Stromal cell of bone marrow (primary cell): ENCODE results near the gene AGK.

Source experiments
- DNase-seq: peaks from one replicate; pipeline ENCODE4 v3.0.0-alpha.2; 2012; ENCODE audit warnings: low read depth

The AGK gene

DNA sequence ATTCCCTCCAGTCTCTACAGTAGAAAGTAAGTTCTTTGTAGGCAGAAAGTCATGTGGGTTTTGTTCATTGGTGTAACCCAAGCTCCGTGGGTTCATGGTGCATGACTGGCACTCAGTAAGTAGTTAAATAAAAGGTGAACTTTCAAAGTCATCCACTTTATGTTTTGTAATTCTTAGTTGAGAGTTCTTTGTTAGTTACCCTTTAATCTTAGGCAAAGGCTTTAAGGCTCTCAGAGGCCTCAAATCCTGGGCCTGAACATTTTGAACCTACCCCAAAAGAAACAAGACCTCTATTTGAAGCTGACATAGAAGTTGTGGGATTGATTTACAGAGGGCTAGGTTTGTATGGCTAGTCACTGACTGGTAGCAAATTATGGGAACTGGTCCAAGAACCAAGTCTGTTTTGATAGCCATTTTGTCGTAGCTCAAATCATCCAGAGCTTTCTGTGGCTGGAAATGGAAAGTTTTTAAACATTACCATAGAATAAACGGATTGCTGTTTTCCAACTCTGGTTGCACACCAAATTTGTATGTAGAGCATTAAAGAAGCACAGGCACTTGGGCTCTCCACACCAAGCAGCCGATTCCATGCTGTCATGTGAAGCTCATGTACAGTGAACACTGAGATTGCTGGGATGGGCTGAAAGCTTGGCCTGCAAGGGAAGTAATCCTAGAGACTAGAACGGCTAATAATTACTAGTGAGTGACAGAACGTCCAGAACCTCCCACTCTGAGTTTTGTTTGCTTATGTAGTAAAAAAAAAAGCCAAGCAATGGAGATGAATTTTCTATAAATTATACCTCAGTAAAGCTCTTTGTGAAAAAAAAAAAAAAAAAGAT, 97.3 kb downstream of the AGK start:
- no peak for DNase-seq

DNA sequence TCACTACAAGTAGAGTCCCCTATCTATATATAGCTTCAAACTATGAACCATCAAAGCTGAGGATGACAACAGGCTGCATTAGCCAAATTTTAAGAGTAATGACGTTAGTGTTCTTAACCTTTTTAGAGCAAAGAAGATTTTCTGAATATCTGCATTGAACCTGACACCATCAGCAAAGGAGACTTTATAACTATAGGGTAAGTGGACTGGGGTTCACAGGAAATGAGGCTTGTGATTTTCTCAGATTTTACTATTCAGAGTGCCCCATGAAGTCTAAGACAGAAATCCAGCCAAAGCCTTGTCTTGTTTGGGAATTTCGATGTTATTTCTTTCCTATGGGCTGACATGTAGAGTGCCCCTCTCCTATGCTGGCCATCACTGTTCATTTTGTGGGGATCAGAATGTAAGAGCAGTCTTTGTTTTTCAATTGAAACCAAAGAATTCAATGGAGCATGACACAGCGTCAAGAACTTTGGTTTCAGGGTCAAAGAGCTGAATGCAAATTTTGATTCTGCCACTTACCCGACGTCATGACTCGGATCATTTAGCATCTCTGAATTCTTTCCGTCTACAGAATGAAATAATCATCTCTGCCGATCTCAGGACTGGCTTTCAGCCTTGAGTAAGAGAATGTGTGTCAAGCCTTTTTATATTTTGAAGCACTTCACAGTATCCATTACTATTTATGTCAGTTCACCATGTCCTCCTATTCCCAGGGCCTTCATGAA, 98.1 kb downstream of the AGK start:
- no peak for DNase-seq

DNA sequence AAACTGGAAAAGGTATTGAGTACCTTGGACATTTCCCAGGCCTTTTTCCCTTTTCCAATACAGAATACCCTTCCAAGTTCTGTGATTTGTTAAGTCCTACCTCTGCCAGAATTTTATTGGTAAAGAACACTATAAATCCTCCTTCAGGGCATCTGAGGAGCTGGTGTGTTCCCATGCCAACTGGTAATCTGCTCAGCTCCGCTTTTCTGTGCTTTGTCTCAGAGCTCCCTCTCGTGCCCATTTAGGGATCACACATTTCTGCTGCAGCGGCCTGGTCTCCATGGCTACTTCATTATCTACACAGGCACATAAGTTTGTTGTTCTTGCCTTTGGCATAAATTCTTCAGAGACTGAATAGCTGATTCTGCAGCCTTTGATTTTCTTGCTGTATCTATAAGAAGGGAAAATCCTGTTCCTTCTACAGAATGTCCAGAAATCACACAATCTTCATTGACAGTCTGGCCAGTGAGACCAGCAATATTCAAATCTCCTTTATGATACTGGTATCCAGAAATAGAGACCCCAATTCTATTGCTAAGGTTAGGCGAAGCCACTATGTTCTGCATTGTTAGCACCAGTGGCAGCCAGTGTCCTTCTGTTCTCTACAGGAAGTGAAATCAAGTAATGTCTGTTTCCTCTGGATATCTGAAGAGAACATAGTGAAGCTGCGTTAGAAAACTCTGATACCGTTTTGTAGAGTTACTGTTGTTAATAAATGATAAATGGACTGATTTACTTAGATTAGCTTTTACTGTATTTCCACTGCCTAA, 98.8 kb downstream of the AGK start:
- peak; percentile 90 for DNase-seq

DNA sequence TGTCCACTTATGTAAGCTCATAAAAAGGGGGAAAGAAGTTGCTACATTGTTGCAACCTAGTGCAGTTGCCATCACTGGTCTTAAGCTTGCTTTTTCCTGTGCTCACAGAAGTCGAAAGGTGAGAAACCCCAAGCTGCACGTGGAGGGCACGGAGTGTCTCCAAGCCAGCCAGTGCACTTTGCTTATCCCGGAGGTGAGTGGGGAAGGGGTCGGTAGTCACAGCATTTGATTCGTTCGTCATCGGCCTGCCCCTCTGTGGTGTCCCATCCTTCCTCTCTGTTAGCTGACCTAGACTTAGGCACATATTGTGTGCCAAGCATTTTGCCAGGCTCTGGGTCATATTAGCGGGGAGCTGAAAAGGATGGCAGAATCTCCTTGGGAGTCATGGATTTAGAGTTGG, 100.2 kb downstream of the AGK start:
- DNase-seq = no peak

DNA sequence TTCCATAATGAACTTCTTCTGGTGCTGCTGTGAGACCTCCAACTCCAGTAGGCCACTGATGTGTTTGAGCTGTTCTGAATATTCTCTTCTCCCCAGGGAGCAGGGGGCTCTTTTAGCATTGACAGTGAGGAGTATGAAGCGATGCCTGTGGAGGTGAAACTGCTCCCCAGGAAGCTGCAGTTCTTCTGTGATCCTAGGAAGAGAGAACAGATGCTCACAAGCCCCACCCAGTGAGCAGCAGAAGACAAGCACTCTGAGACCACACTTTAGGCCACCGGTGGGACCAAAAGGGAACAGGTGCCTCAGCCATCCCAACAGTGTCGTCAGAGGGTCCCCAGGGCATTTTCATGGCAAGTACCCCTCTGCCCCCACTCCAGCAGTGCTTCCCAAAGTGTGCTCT, 101.5 kb downstream of the AGK start:
- DNase-seq = no peak

DNA sequence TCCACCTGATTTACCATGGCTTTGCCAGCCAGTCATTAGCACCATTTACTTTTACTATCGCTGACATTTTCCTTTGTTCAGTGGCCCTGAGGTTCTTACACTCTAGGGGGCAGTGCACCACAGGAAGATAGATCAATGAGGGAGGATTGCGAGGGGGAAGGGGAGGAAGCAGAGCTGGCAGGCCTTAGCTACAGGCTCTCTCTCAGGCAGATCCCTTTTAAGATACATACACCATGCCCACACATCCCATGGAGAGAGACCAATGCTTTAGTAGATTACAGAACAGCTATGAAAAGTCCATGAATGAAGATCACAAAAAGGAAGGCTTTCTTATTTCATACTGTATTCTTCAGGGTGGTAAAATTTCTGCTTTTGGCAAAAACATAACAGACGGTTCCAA, 103.3 kb downstream of the AGK start:
- DNase-seq = no peak

DNA sequence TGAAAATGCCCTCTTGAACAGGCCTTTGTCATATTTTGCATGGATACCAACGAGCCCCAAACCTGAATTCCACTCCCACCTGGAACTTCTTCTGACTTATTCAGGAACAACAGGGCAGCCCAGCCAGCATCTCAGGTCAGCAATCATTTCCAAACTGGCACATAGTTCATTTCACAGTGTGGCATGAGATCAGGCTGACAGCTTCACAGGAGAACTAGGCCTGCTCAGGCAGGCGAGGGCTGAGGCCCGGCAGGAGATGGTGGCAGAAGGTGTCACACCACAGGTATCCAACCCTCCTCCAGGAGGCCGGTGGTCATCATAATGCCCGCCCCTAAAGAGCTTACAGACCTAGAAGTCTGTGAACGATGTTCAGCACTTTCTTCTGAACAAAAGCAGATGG, 108.3 kb downstream of the AGK start:
- no peak for DNase-seq

DNA sequence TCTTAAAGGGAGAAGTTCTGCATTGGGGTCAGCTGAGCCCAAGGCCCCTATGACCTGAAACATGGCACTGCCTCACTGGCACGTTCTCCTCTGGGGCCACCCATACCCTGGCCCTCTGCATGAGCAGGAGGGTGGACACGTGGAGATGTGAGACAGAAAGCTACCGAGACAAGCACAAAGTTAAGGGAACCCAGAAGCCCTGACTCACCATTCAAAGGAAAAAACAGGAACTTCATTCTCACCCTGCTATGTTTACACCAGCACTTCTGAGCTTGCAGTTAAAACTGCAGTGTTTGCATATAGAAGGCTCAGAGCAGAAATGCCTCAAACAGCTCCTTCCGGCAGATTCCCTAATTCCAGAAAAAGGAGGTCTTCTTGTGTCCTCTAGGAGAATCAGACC, 109.0 kb downstream of the AGK start:
- DNase-seq = no peak

DNA sequence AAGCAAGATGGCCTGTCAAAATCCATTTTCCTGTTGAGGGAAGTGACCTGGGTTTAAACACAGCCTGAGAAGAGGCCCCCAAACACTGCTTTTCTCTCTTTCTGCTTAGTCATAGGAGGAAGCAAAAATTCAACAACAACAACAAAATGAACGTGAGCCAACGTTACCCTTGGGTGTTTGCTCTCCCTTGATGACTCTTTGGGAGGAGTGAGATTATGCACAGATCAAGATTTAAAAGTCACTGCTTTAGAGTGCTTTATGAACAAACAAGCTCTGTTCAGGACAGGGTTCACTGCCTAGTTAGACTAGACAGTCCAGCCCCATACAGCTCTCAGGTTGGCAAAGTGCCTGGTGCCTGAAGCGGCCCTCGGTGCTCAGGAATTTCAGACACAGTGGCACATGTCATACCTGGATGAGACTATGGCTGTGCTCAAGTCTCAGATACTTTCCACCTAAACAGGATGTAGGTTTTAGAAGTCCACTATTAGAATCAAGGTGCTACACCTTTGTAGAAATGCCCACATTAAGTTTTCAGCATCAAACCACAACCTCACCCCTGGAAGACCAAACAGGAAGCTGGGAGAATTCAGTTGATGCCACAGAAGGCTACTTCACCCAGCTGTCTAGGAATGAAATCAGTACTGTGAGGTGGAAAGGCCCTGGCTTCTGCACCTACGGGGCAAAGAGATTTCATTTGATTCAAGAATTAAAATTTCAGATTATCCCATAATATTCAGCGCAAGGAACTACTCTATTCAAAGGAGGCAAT, 112.1 kb downstream of the AGK start:
- no peak for DNase-seq

DNA sequence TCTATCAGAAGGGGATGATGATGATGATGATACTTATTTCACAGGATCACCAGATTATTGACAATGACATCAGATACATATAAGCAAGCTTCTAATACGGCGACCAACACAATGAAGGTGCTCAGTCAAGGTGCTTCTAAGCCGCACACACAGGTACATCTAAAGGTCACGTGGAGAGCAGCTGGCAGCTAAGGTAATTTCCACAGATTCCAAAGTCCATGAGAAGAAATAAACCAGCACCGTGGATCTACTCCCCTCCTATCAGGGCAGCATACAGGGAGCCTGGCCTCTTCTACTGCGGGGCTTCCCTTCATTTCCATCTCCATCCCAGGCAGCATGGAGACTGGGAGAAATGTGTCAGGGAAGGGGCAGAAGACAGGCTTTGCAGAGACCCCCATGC, 113.2 kb downstream of the AGK start:
- DNase-seq = no peak

DNA sequence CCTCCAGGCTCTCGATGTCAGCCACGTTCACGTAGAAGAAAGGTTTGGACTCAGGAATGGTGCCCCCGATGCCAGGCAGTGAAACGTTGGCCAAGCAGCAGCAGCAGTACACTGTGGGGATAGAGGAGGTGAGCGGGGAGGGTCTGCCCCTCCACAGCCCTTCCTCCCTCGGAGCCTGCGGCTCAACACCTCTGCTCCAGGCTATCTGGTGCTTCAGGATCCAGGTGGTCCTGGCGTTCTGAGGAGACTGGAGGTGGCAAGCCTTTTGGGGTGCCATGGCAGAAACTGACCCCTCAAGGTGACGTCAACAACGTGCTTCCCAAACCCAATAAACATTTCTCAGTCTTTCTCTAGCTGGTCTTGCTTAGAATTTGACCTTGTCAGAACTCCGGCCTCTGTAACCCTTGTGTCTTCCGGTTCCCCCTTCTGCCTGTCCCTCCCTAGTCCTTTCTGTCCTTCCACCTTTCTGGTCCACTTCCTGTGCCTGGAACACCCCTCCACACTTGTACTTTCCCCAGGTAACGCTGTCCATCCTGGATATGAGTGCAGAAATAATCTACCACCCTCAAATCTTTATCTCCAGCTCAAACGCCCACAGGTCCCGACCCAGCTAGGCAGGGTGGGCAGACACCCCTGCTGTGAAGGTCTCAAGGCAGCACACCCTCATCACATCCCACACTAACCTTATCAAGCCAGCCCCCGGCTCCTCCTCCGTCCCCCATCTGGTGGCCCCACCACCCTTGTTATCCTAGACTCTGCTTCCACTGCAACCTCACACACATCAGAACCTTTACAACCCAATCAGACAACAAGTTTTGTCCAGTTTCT, 114.2 kb downstream of the AGK start:
- no peak for DNase-seq

DNA sequence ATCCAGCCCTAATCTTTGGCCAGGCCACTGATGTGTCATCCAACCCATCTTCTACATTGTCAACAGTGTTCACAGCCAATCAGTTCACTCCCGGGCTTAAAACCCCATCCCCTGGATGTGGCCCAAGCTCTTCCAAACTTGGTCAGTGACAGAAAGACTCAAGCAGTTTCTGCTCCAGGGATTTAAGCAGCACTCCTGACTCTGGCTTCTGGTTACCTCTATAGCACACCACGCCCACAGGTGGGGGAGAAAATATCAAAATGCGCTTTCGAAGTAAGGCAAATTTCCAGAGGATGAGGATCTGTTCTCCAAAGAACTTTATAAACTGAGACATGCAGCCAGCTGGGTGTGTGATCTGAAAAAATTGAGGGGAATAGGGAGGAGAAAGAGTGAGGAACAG, 114.9 kb downstream of the AGK start:
- DNase-seq = no peak

DNA sequence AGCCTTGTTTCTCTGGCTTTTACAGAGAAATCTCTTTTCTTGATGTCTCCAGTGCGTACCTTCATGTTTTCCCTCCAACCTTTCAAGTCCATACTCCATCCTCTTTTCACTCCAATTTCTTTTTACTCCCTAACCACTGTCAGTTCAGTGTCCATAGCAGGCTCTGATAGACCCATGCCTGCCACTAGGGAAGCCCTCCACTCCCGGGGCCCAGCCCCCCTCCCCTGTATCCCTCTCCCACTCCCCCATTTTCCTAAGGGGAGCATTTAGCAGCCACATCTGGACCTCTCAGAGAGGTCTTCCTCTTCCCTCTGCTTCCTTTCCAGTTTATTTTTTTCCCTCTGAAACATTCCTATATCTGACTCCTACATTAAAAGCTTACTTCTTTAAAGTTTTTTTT, 117.6 kb downstream of the AGK start:
- DNase-seq = no peak

DNA sequence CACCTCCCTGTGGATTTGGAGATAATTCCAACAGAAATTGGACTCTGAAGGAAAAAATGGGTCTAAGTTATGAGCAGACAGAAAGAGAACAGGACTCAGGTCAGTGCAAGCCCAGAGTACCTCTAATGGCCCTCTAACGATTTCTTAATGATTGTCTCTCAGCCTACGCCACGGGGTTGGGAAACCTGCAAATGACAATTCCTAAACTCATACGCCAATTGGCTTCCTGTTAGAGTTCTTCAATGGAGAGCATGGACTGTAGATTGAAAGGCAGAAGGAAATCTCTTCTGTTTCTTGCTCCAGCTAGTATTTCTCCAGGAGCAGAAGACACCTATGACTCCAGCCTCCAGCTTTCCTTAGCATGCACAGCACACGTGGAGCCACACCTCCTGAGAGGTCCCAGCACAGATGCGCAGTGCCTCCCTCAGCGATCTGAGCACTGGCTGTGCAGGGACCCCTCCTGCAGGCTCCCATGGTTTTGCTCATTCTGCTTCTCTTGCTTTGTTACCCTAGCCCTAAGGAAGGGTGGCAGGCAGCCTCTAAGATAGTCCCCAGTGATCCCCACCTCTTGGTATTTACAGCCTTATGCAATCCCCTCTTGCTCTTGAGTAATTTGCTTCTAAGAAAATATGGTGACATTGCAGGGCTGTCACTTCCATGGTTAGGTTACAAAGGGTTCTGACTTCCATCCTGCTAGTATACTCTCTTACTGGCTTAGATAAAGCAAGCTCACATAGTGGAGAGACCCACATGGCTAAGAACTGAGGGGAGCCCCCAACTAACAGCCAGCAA, 120.7 kb downstream of the AGK start:
- DNase-seq = no peak

DNA sequence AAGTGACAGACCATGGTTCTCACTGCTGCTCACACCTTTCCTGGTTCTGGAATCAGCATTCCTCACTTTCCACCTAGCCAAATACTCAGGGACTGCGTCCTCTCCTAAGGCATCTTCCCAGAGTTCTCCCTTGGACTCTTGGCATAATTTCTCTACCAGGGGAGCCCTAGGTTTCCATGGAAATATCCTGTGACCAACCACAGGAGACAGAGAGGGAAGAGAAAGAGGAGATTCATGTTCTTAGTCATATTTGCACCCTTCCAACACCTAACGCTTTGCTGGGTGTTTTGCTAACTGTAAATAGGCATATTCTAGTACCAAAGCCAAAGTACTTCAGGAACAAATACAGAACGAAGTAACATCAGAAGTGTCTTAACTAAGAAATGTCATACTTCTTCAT, 122.1 kb downstream of the AGK start:
- no peak for DNase-seq

DNA sequence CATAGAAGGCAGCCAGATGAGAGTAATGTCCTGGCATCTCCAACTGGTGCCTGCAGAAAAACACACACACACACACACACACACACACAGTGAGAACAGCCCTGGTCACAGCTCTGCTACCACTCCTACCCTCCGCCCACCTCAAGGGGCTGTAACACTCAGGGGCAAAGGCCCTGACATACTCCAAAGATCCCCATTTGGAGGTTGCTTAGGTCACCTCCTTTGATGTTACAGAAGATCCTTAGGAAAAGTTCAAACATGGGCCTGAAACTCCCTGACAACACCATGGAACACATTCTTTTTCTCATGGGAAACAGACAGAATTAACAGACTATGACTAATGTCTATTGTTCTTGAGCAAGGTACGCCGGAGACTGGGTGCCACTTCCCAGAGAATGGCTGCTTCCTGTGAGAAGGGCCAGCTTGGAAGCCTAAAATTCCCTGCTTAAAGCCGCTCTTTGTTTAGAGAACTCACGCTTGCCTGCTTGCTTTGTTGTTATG, 123.0 kb downstream of the AGK start:
- no peak for DNase-seq

DNA sequence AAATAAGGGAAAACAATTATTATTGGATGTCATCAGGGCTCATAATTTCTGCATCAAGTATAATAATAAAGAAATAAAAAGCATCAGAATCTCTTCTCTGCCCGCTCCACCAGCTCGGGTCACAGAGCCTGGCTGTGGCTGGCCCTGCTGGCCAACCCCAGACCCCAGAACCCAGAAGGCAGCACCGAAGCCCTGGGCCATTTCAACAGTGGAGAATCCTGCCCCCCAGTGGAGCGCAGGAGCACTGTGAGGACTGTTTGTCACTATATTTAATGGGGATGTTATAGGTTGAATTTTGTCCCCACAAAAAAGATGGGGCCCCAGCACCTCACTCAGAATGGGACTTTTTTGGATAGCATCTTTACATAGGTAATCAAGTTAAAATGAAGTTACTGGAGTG, 123.5 kb downstream of the AGK start:
- DNase-seq = no peak

DNA sequence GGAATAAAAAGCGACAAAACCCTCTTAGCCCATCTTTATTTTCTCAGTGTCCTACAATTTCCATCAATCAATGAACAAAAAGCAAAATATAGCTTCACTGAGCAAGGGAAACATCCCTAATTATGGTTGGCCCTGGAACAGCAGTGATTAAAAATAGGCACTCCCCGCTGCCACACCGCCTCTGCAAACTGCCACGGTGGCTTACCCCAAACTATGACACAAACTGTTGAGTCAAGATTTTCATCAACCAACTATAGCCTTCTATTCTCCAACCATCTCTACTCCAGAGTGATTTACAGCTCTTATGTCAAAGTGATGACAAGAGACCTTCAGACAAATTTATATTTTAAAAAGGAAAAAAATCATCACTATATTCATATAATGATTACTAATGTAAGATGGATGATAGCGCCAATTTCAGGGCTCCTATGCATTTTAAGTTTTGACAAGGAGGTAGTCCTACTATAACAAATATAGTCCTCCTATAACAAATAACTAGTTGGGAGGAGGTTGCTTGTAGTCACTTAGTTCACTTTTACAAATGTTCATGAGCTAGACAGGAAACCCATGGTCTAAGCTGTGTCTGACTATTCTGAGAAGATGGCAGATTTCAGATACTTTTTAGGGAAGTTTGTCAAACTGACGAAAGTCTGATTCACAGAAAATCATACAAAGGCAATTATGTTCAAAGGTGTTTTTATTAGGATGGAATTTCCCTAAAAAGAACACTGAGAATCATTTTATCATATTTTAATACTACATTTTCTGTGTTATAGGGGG, 124.4 kb downstream of the AGK start:
- DNase-seq = no peak

DNA sequence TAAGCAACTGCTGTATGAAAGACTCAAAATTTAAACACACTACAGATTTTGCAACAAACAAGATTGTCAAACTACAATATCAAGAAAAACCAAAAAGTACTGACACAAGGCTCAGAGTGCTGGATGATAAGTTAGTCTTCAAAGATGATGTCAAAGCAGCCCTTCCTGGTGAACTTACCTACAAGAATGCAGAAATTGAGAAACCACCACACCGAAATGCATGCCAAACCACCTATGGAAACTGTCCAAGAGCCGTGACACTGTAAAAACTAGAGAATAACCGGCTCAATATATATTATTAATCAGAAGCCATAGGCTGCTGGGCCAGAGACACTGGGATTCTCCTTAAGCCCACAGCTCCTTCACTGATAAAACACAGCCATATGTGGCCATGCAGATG, 125.4 kb downstream of the AGK start:
- no peak for DNase-seq
